Ishikawa (cell line): ENCODE results near the gene SEMA3B.

Source experiments
- CEBPB ChIP-seq: IDR thresholded peaks from 2 replicates; pipeline ENCODE4 v1.6.1; 2012
- CREB1 ChIP-seq: IDR thresholded peaks from 2 replicates; pipeline ENCODE4 v1.6.1; 2012; ENCODE audit warnings: low read depth
- EGR1 ChIP-seq: IDR thresholded peaks from 2 replicates; pipeline ENCODE4 v1.6.1; 2012
- EP300 ChIP-seq: IDR thresholded peaks from 2 replicates; pipeline ENCODE4 v1.6.1; 2012; ENCODE audit warnings: borderline replicate concordance
- FOXM1 ChIP-seq: IDR thresholded peaks from 2 replicates; pipeline ENCODE4 v1.6.1; 2012; ENCODE audit warnings: low read depth, borderline replicate concordance
- NFIC ChIP-seq: IDR thresholded peaks from 2 replicates; pipeline ENCODE4 v1.6.1; 2012
- RAD21 ChIP-seq: IDR thresholded peaks from 2 replicates; pipeline ENCODE4 v1.6.1; 2012; ENCODE audit warnings: low read depth
- TAF1 ChIP-seq: IDR thresholded peaks from 2 replicates; pipeline ENCODE4 v1.6.1; 2012; ENCODE audit warnings: low read depth, mild to moderate bottlenecking
- TCF12 ChIP-seq: IDR thresholded peaks from 2 replicates; pipeline ENCODE4 v1.6.1; 2012; ENCODE audit warnings: low read depth
- TEAD4 ChIP-seq: IDR thresholded peaks from 2 replicates; pipeline ENCODE4 v1.6.1; 2012
- YY1 ChIP-seq: IDR thresholded peaks from 2 replicates; pipeline ENCODE4 v1.6.1; 2012; ENCODE audit warnings: low read depth
- ZBTB7A ChIP-seq: IDR thresholded peaks from 2 replicates; pipeline ENCODE4 v1.6.1; 2012; ENCODE audit warnings: low read depth
- TF ChIP-seq, protein P1 (sequence below): IDR thresholded peaks from 2 replicates; pipeline ENCODE4 v1.6.1; 2012; ENCODE audit warnings: low read depth, mild to moderate bottlenecking
- TF ChIP-seq, protein P2 (sequence below): IDR thresholded peaks from 2 replicates; pipeline ENCODE4 v1.6.1; 2012
- TF ChIP-seq, protein P3 (sequence below): IDR thresholded peaks from 2 replicates; pipeline ENCODE4 v1.6.1; 2012

SEMA3B gene

DNA sequence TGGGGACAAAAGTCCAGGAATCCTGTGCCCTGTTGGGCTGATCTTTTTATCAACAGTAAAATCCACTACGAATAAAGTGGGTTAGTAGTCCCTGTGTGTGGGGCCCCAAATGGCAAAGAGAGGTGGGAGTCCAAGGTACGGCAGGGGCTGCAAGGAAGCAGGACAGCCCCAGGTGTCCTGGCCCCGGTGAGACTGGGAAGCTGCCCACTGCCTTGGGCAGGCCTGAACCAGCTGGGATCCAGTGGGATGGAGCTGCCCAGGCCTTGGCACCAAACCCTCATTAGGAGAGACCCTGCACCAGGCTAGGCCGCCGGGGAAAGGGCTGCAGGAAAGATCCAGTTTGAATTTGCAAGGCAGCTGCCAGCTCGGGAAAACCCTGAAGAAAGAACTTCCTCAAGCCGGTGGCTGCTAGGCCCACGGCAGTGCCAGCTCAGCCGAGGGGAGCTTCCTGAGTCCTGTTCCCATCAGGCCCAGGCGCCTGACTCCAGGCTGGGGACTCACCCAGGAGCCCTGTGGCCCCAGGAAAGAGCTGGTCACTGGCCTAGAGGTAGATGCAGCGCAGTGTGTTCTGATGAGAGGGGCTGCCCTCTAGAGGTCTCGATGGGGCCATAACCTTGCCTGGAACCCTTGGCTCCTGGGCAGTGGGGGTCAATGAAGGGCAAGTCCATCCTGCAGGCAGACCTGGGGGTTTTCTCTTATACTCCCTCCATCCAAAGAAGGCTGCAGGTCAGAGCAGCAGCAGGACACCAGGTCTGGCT is 47.4 kb upstream of the SEMA3B start:
- TF ChIP-seq YY1, result no peak
- TF ChIP-seq RAD21, result peak; percentile 19; the same call in 1 of the 2 replicates
- TF ChIP-seq EGR1, result no peak

DNA sequence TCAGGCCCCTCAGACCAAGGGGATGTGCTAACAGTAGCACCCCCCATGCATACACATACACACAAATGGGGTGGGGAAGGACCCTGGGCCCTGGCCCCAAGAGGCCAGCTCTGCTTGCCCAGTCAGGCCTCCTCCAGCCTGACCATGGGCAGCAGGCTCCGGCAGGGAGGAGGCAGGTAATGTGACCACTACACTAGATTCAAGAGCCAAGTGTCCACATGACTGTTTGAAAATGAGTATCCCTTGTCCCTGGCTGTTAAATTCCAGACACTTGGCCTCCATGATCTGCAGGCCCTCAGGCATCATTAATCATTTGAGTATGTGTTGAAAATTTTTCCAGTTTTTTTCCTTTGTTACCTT is 46.8 kb upstream of the SEMA3B start:
- TF ChIP-seq TAF1 (no peak), RAD21 (no peak), CEBPB (no peak), YY1 (no peak), ZBTB7A (no peak), CREB1 (no peak), EP300 (no peak), EGR1 (no peak), FOXM1 (no peak), TEAD4 (no peak), NFIC (no peak), TCF12 (no peak)
- TF ChIP-seq, protein P1, sequence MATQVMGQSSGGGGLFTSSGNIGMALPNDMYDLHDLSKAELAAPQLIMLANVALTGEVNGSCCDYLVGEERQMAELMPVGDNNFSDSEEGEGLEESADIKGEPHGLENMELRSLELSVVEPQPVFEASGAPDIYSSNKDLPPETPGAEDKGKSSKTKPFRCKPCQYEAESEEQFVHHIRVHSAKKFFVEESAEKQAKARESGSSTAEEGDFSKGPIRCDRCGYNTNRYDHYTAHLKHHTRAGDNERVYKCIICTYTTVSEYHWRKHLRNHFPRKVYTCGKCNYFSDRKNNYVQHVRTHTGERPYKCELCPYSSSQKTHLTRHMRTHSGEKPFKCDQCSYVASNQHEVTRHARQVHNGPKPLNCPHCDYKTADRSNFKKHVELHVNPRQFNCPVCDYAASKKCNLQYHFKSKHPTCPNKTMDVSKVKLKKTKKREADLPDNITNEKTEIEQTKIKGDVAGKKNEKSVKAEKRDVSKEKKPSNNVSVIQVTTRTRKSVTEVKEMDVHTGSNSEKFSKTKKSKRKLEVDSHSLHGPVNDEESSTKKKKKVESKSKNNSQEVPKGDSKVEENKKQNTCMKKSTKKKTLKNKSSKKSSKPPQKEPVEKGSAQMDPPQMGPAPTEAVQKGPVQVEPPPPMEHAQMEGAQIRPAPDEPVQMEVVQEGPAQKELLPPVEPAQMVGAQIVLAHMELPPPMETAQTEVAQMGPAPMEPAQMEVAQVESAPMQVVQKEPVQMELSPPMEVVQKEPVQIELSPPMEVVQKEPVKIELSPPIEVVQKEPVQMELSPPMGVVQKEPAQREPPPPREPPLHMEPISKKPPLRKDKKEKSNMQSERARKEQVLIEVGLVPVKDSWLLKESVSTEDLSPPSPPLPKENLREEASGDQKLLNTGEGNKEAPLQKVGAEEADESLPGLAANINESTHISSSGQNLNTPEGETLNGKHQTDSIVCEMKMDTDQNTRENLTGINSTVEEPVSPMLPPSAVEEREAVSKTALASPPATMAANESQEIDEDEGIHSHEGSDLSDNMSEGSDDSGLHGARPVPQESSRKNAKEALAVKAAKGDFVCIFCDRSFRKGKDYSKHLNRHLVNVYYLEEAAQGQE, result no peak
- TF ChIP-seq, protein P2, sequence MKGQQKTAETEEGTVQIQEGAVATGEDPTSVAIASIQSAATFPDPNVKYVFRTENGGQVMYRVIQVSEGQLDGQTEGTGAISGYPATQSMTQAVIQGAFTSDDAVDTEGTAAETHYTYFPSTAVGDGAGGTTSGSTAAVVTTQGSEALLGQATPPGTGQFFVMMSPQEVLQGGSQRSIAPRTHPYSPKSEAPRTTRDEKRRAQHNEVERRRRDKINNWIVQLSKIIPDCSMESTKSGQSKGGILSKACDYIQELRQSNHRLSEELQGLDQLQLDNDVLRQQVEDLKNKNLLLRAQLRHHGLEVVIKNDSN, result no peak
- TF ChIP-seq, protein P3, sequence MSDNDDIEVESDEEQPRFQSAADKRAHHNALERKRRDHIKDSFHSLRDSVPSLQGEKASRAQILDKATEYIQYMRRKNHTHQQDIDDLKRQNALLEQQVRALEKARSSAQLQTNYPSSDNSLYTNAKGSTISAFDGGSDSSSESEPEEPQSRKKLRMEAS, result no peak

DNA sequence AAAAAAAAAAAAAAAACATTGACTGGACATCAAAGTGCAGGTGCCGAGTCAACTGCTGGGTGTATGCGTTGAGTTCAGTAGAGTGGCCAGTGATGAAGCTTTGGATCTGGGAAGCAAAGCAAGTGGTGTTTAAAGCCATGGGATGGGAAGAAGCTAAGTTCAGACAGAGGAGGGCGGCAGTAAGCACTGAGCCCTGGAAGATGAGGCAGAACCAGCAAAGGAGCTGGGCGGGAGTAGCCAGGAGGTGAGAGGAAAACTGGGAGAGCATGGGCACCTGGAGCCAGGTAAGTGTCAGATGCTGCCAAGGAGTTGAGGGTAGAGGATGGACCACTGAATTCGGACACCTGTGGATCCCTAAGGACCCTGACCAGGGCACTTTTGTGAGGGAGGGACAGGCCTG is 44.3 kb upstream of the SEMA3B start:
- TF ChIP-seq CEBPB, result no peak
- TF ChIP-seq EGR1, result no peak
- TF ChIP-seq, protein P3, result no peak
- TF ChIP-seq YY1, result no peak
- TF ChIP-seq TEAD4, result no peak
- TF ChIP-seq TAF1, result no peak
- TF ChIP-seq RAD21, result no peak
- no peak for TF ChIP-seq NFIC
- TF ChIP-seq, protein P2, result no peak
- no peak for TF ChIP-seq FOXM1
- TF ChIP-seq EP300, result no peak
- TF ChIP-seq, protein P1, result no peak
- TF ChIP-seq TCF12, result no peak
- TF ChIP-seq ZBTB7A, result no peak
- TF ChIP-seq CREB1, result no peak

DNA sequence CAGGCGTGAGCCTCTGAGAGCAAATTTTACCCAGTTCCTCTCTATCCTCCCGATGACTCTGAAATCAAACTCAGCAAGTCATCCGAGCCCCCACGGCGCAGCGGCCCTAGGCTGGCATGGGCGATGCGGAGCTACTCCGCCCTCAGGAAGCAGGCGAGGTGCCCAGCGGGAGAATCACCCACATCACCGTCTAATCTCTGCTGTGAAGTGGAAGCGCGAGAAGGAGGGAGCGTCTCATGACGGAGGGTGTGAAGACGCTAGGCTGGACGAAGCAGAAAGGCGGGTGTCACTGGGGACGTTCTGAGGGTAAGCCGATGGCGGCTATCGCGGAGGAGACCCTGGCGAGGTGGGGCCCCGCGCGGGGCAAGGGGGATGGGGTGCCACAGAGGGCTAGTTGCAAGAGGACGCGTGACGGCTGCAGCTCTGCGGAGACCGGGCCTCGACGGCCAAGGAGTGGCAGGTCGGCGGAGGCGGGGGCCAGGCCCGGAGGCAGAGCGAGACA is 42.0 kb upstream of the SEMA3B start:
- TF ChIP-seq CREB1 (no peak), RAD21 (no peak), FOXM1 (no peak)
- TF ChIP-seq, protein P3, result peak; percentile 69

DNA sequence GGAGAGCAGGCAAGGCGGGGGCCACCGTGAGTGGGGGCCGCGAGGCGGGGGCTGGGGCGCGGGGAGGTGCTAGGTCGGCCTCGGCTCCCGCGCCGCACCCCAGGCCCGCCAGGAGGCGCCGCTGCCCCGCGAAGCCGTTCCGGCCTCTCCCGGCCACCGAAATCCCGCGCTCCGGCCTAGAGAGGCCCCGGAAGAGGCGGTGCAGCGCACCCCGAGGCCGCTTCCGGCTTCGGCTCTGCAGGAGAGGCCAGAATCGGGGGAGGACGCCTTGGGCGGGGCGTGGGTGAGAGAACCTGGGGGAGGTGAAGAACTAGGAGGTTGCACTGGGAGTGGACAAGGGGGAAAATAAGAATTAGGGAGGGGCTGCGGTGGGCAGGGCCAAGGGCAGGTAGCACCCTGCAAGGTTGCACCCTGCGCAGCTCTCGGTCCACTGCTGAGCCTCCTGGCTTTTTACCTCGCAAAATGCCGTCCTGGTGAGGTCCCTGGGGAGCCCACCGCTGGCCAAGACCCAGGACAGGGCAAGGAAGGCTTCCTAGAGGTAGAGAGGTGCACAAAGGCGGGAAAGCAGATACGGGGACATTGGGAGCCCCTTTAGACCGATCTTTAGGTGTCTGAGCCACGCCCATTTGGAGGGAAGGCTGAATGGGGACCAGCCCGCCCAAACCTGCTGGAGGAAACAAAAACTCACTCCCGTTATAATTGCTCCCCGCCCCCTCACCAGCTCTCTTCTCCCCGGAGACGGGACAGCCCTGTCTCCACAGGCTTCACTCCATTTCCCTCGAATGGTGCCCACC is 41.4 kb upstream of the SEMA3B start:
- TF ChIP-seq CEBPB, result peak; percentile 3; the same call in 1 of the 2 replicates
- TF ChIP-seq TCF12, result peak; percentile 41; the same call in 1 of the 2 replicates
- peak; percentile 81 for TF ChIP-seq RAD21
- TF ChIP-seq ZBTB7A, result peak; percentile 98
- peak; percentile 54; the same call in 1 of the 2 replicates for TF ChIP-seq EP300
- no peak; the same call in 1 of the 2 replicates for TF ChIP-seq TEAD4
- TF ChIP-seq NFIC, result peak; percentile 6; the same call in 1 of the 2 replicates
- TF ChIP-seq, protein P1, result no peak
- TF ChIP-seq TAF1, result 0 out of 2 replicates have a peak, but pooled peaks have one; percentile 53
- TF ChIP-seq FOXM1, result peak; percentile 45; the same call in 1 of the 2 replicates
- TF ChIP-seq CREB1, result no peak
- TF ChIP-seq, protein P2, result peak; percentile 23; the same call in 1 of the 2 replicates
- no peak for TF ChIP-seq YY1
- TF ChIP-seq EGR1, result peak; percentile 88
